Adipose tissue (tissue), 3 donors: ENCODE data around the gene SORT1. TPM values are rescaled to one million over a fixed set of nuclear protein-coding genes. Genes with fewer than 3 reads are reported as not detected.

ENCODE experiments used
- H3K27ac ChIP-seq: one replicate; pipeline ENCODE4 v1.5.1; 2013; ENCODE audit warnings: low read depth, low read length
- WGBS, 3 donors: extraction: QIAGEN DNeasy Blood & Tissue Kit; methylation state at CpG; one replicate each; pipeline ENCODE4 v1.1.7; 2013; 5-methylcytosine and 5-hydroxymethylcytosine counted together
- polyA plus RNA-seq, 3 donors: library from polyadenylated mRNA; stranded (reverse); fragments of 200-250 nt; gene quantifications; one replicate each; pipeline ENCODE4 v1.2.3, GENCODE V29; 2013
- donor health status: healthy with polysubstance abuse.
- donor health status: Bipolar disorder and iron deficiency.
- donor health status: healthy.

Gene SORT1
- polyA plus RNA-seq, 3 donors = 13.2 to 47.9 (median 24.6) TPM

GRCh38 chr1:109357616-109358015 is 40.1 kb downstream of the SORT1 start:
- 82 to 87% (median 85%) methylated on average over 1 of the region's 1 CpG for WGBS, 3 donors
- H3K27ac ChIP-seq = no peak overlapping the region

GRCh38 chr1:109356915-109357314 is 40.8 kb downstream of the SORT1 start:
- WGBS, 3 donors = 86 to 97% (median 94%) methylated on average over 1 of the region's 1 CpG
- H3K27ac ChIP-seq = no peak overlapping the region

- H3K27ac ChIP-seq = no peak overlapping the region
- WGBS, 3 donors = 44 to 83% (median 77%) methylated on average over 1 of the region's 1 CpG
Observed at GRCh38 chr1:109356505-109356904, 41.2 kb downstream of the SORT1 start.

- 95 to 97% (median 97%) methylated on average over 3 of the region's 3 CpGs for WGBS, 3 donors
- H3K27ac ChIP-seq = no peak overlapping the region
Observed at GRCh38 chr1:109354929-109355328, 42.8 kb downstream of the SORT1 start.

- no peak overlapping the region for H3K27ac ChIP-seq
- WGBS, 3 donors = 92 to 95% (median 92%) methylated on average over 5 of the region's 5 CpGs
Observed at GRCh38 chr1:109351457-109351856, 46.3 kb downstream of the SORT1 start.

GRCh38 chr1:109350655-109351054 is 47.1 kb downstream of the SORT1 start:
- H3K27ac ChIP-seq = no peak overlapping the region
- WGBS, 3 donors = 81 to 94% (median 85%) methylated on average over 1 of the region's 1 CpG

GRCh38 chr1:109350182-109350581 is 47.5 kb downstream of the SORT1 start:
- WGBS, 3 donors = 89 to 94% (median 92%) methylated on average over 4 of the region's 4 CpGs
- H3K27ac ChIP-seq = no peak overlapping the region

- WGBS, 3 donors = 94 to 95% (median 94%) methylated on average over 6 of the region's 6 CpGs
Observed at GRCh38 chr1:109347511-109347910, 50.2 kb downstream of the SORT1 start.

GRCh38 chr1:109341944-109342930 is 55.5 kb downstream of the SORT1 start:
- 61 to 69% (median 66%) methylated on average over 9 of the region's 9 CpGs for WGBS, 3 donors
- H3K27ac ChIP-seq = no peak overlapping the region

More at GRCh38 chr1:109347511-109347910, 50.2 kb downstream of the SORT1 start:
- no peak overlapping the region for H3K27ac ChIP-seq

GRCh38 chr1:109338608-109339007 is 59.1 kb downstream of the SORT1 start:
- 97 to 98% (median 97%) methylated on average over 3 of the region's 3 CpGs for WGBS, 3 donors
- H3K27ac ChIP-seq = no peak overlapping the region

GRCh38 chr1:109338091-109338490 is 59.6 kb downstream of the SORT1 start:
- 92 to 95% (median 94%) methylated on average over 6 of the region's 6 CpGs for WGBS, 3 donors
- H3K27ac ChIP-seq = no peak overlapping the region

- 87 to 93% (median 90%) methylated on average over 4 of the region's 4 CpGs for WGBS, 3 donors
- no peak overlapping the region for H3K27ac ChIP-seq
Observed at GRCh38 chr1:109335091-109335490, 62.6 kb downstream of the SORT1 start.

- no peak overlapping the region for H3K27ac ChIP-seq
Observed at GRCh38 chr1:109331113-109331512, 66.6 kb downstream of the SORT1 start.

GRCh38 chr1:109327285-109327684 is 70.4 kb downstream of the SORT1 start:
- 82 to 90% (median 84%) methylated on average over 5 of the region's 5 CpGs for WGBS, 3 donors
- no peak overlapping the region for H3K27ac ChIP-seq

GRCh38 chr1:109322974-109323373 is 74.7 kb downstream of the SORT1 start:
- H3K27ac ChIP-seq = no peak overlapping the region
- WGBS, 3 donors = 92 to 95% (median 94%) methylated on average over 6 of the region's 6 CpGs

- no peak overlapping the region for H3K27ac ChIP-seq
- 87 to 95% (median 94%) methylated on average over 3 of the region's 3 CpGs for WGBS, 3 donors
Observed at GRCh38 chr1:109319114-109319513, 78.6 kb downstream of the SORT1 start.

GRCh38 chr1:109316506-109316905 is 81.2 kb downstream of the SORT1 start:
- no peak overlapping the region for H3K27ac ChIP-seq
- WGBS, 3 donors = 90 to 98% (median 91%) methylated on average over 1 of the region's 1 CpG

GRCh38 chr1:109315288-109315687 is 82.4 kb downstream of the SORT1 start:
- no peak overlapping the region for H3K27ac ChIP-seq
- WGBS, 3 donors = 90 to 95% (median 90%) methylated on average over 4 of the region's 4 CpGs

GRCh38 chr1:109314795-109315194 is 82.9 kb downstream of the SORT1 start:
- H3K27ac ChIP-seq = no peak overlapping the region
- 95 to 100% (median 97%) methylated on average over 1 of the region's 1 CpG for WGBS, 3 donors
